Stomach (tissue), 9 donors: ENCODE measurements around the gene MCF2L2. TPM values are rescaled to one million over a fixed set of nuclear protein-coding genes. Genes with fewer than 3 reads are reported as not detected.
"Not testable (repeated sequence)": the region's sequence is repeated elsewhere in the genome, so short reads cannot be mapped to it uniquely, and the experiment has no call there.

Experiments used
- DNase-seq, 2 donors: peaks; one replicate each; pipeline versions ENCODE4 v3.0.0 to v3.0.0-alpha.2; 2013 to 2019
- H3K27ac ChIP-seq, 5 donors: fragments of 200-600 bp in 4 of 5; sonication (generic) in 4 of 5; one replicate each; pipeline ENCODE4 v1.5.1; 2013 to 2019; ENCODE audit warnings: mild to moderate bottlenecking in 1 of 5, moderate library complexity in 1 of 5
- H3K27me3 ChIP-seq, 3 donors: fragments of 200-600 bp; sonication (generic); one replicate each; pipeline ENCODE4 v1.5.1; 2017 to 2019; ENCODE audit warnings: mixed run types in 1 of 3
- H3K36me3 ChIP-seq, 4 donors: fragments of 200-600 bp; sonication (generic); 1 replicate in 3 of 4; 2 replicates in 1 of 4; pipeline ENCODE4 v1.5.1; 2016 to 2019
- H3K4me1 ChIP-seq, 4 donors: fragments of 200-600 bp; sonication (generic); one replicate each; pipeline ENCODE4 v1.5.1; 2016 to 2019
- H3K4me3 ChIP-seq, 4 donors: fragments of 200-600 bp; sonication (generic) in 3 of 4; one replicate each; pipeline ENCODE4 v1.5.1; 2016 to 2019; ENCODE audit warnings: mild to moderate bottlenecking in 1 of 4
- H3K9me3 ChIP-seq, 4 donors: fragments of 200-600 bp; sonication (generic); one replicate each; pipeline ENCODE4 v1.5.1; 2016 to 2019
- CTCF ChIP-seq, 7 experiments: fragments of 450-650 bp in 4 of 7; fragments of 200-600 bp in 3 of 7; sonication (generic) in 3 of 7; IDR thresholded peaks; one replicate each; pipeline ENCODE4 v1.5.1; 2016 to 2019; ENCODE audit warnings: antibody characterized with exemption in 7 of 7, control low read depth in 2 of 7, mild to moderate bottlenecking in 1 of 7
- EP300 ChIP-seq: sonication (generic); formaldehyde crosslinking; IDR thresholded peaks from one replicate; pipeline ENCODE4 v1.6.1; 2017; ENCODE audit warnings: antibody characterized with exemption
- POLR2A ChIP-seq, 4 donors: fragments of 450-650 bp; IDR thresholded peaks; one replicate each; pipeline ENCODE4 v1.6.1; 2016; ENCODE audit warnings: antibody characterized with exemption in 4 of 4, control low read depth in 2 of 4, mild to moderate bottlenecking in 1 of 4, moderate library complexity in 1 of 4
- POLR2AphosphoS5 ChIP-seq, 3 donors: sonication (generic); formaldehyde crosslinking; IDR thresholded peaks; one replicate each; pipeline ENCODE4 v1.6.1; 2016; ENCODE audit warnings: antibody characterized with exemption in 3 of 3
- WGBS, 5 donors: extraction: QIAGEN DNeasy Blood & Tissue Kit in 3 of 5; methylation state at CpG; one replicate each; pipeline versions ENCODE4 v1.1.5 to v1.1.7; 2013 to 2018; 5-methylcytosine and 5-hydroxymethylcytosine counted together
- intact Hi-C: fragments of 100-400 bp; cut with DNase I; formaldehyde crosslinking; loops from one replicate; pipeline ENCODE4 v1.15.1; 2023; ENCODE audit warnings: low total_unique reads
- polyA plus RNA-seq, 3 donors: library from polyadenylated mRNA; stranded (reverse); fragments of 200-250 nt; gene quantifications; one replicate each; pipeline ENCODE4 v1.2.3, GENCODE V29; 2013
- total RNA-seq, 5 donors: library from RNA; depleted of rRNA; stranded (reverse); fragments of >200 nt; gene quantifications; one replicate each; pipeline versions ENCODE4 v1.1.0 to v1.2.3, GENCODE V29; 2014 to 2016
- donor health status: healthy with polysubstance abuse.
- donor health status: Bipolar disorder and iron deficiency.
- donor health status: healthy.

Gene MCF2L2
- total and polyA plus RNA-seq, 8 donors, result 0.05 to 2.0 (median 0.22) TPM; not detected in 2

GRCh38 chr3:183473969-183474368 is 45.5 kb upstream of the MCF2L2 start:
- no peak for DNase-seq
- TF ChIP-seq EP300 (no peak), CTCF (IDR thresholded peaks at IDR 0.05) (no peak), POLR2A (IDR thresholded peaks at IDR 0.05) (no peak), POLR2AphosphoS5 (IDR thresholded peaks at IDR 0.05) (no peak)
- intact Hi-C loops, result no loop called here

GRCh38 chr3:183472155-183472554 is 43.7 kb upstream of the MCF2L2 start:
- Histone ChIP-seq H3K36me3 (no peaks in the 10 kb centered on the region), H3K27me3 (peaks cover 0 to 4% (median 0%) of the 10 kb centered on the region in 3 donors), H3K4me3 (no peak overlapping the region), H3K9me3 (no peaks in the 10 kb centered on the region), H3K4me1 (peaks cover 0 to 9% (median 3%) of the 10 kb centered on the region in 4 donors), H3K27ac (no peak overlapping the region)
- WGBS, 5 donors, result 60 to 70% (median 67%) methylated on average over 6 of the region's 6 CpGs
- intact Hi-C loops, result no loop called here
- no peak for TF ChIP-seq POLR2AphosphoS5 (IDR thresholded peaks at IDR 0.05)
- TF ChIP-seq EP300, result no peak
- TF ChIP-seq POLR2A (IDR thresholded peaks at IDR 0.05), result no peak
- TF ChIP-seq CTCF (IDR thresholded peaks at IDR 0.05), result no peak
- DNase-seq, result no peak

More at GRCh38 chr3:183473969-183474368, 45.5 kb upstream of the MCF2L2 start:
- Histone ChIP-seq H3K4me3 (no peak overlapping the region), H3K27me3 (peaks cover 0 to 7% (median 0%) of the 10 kb centered on the region in 3 donors), H3K4me1 (peaks cover 0 to 7% (median 3%) of the 10 kb centered on the region in 4 donors), H3K9me3 (no peaks in the 10 kb centered on the region), H3K27ac (no peak overlapping the region), H3K36me3 (no peaks in the 10 kb centered on the region)
- 84 to 100% (median 90%) methylated on average over 2 of the region's 2 CpGs for WGBS, 5 donors

GRCh38 chr3:183468424-183468823 is 40.0 kb upstream of the MCF2L2 start:
- Histone ChIP-seq H3K4me1 (peaks cover 0 to 9% (median 3%) of the 10 kb centered on the region in 4 donors), H3K9me3 (no peaks in the 10 kb centered on the region), H3K4me3 (no peak overlapping the region), H3K36me3 (no peaks in the 10 kb centered on the region), H3K27ac (no peak overlapping the region), H3K27me3 (peaks cover 0 to 4% (median 0%) of the 10 kb centered on the region in 3 donors)
- 50 to 76% (median 74%) methylated on average over 1 of the region's 1 CpG for WGBS, 5 donors
- no peak for DNase-seq
- intact Hi-C loops, result loop anchor here (5.0 kb wide), 1 partner anchor 299 kb away; no protein-coding TSS in a partner anchor
- no peak for TF ChIP-seq POLR2A (IDR thresholded peaks at IDR 0.05)
- no peak for TF ChIP-seq POLR2AphosphoS5 (IDR thresholded peaks at IDR 0.05)
- no peak for TF ChIP-seq EP300

- intact Hi-C loops, result loop anchor here (5.0 kb wide), 1 partner anchor 301 kb away; no protein-coding TSS in a partner anchor
- DNase-seq, result no peak
- H3K9me3 ChIP-seq, result no peaks in the 10 kb centered on the region
- no peaks in the 10 kb centered on the region for H3K36me3 ChIP-seq
- no peak overlapping the region for H3K4me3 ChIP-seq
- H3K27me3 ChIP-seq, result peaks cover 0 to 4% (median 0%) of the 10 kb centered on the region in 3 donors
- 71 to 83% (median 75%) methylated on average over 3 of the region's 3 CpGs for WGBS, 5 donors
- peaks cover 0 to 9% (median 3%) of the 10 kb centered on the region in 4 donors for H3K4me1 ChIP-seq
- H3K27ac ChIP-seq, result no peak overlapping the region
- TF ChIP-seq POLR2A (IDR thresholded peaks at IDR 0.05), result no peak
- TF ChIP-seq EP300, result no peak
- no peak for TF ChIP-seq POLR2AphosphoS5 (IDR thresholded peaks at IDR 0.05)
- TF ChIP-seq CTCF (IDR thresholded peaks at IDR 0.05), result no peak
Observed at GRCh38 chr3:183466575-183466974, 38.2 kb upstream of the MCF2L2 start.

GRCh38 chr3:183465710-183466109 is 37.3 kb upstream of the MCF2L2 start:
- H3K27ac ChIP-seq, H3K4me3 ChIP-seq, H3K9me3 ChIP-seq, H3K27me3 ChIP-seq, H3K4me1 ChIP-seq, H3K36me3 ChIP-seq, DNase-seq: not testable (repeated sequence)
- WGBS, 5 donors, result 80 to 83% (median 82%) methylated on average over 13 of the region's 13 CpGs
- intact Hi-C loops, result loop anchor here (5.0 kb wide), 1 partner anchor 302 kb away; no protein-coding TSS in a partner anchor
